Measurements from ENCODE around the gene POLQ. TPM values are rescaled to one million over a fixed set of nuclear protein-coding genes. Genes with fewer than 3 reads are reported as not detected.
A peak's percentile ranks its signal among the peaks of the same experiment; 100 is the strongest.

POLQ gene
- total RNA-seq, 1 experiment from 2014 or later, result 20.3 TPM

DNA sequence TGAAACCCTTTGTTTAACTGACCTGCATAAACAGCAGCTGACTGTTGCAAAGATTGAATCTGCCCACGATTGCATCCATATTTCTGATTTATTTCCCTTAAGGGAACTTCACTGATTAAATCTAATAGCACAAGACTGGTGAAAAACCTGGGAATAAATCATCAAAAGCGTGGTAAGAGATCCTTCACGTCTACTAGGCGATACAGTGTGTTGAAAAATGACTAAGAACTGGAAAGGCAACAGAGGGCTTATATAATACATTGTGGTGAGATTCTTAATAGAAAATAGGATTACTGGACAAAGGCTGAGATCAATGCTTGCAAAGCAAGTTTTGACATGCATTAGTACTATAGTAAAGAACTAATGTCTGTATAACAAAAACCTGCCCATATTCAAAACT lies 49.0 kb downstream of the POLQ start:
- Histone ChIP-seq H3K4me3 (ENCODE audit: low read depth, low read length, poor library complexity, severe bottlenecking) (no peak overlapping the region), H3K4me1 (ENCODE audit: insufficient read depth, low read length, poor library complexity, severe bottlenecking) (no peaks in the 10 kb centered on the region), H3K27me3 (replicated peaks; ENCODE audit: insufficient read depth, low read depth, low read length, poor library complexity) (no peaks in the 10 kb centered on the region), H3K27ac (ENCODE audit: low read depth, low read length, poor library complexity, severe bottlenecking) (no peak overlapping the region), H3K9me3 (ENCODE audit: low read depth, low read length, poor library complexity, severe bottlenecking) (no peaks in the 10 kb centered on the region), H3K36me3 (ENCODE audit: insufficient read depth, low read length, poor library complexity, severe bottlenecking) (peaks cover 8% of the 10 kb centered on the region)
- intact Hi-C loops (cut with micrococcal nuclease; ENCODE audit: unreplicated experiment), result no loop called here
- ChIA-PET POLR2A (ENCODE audit: low non-redundant PET) (no interaction called here), CTCF (no interaction called here)
- no peak for DNase-seq (ENCODE audit: low spot score)
- TF ChIP-seq, protein P1, sequence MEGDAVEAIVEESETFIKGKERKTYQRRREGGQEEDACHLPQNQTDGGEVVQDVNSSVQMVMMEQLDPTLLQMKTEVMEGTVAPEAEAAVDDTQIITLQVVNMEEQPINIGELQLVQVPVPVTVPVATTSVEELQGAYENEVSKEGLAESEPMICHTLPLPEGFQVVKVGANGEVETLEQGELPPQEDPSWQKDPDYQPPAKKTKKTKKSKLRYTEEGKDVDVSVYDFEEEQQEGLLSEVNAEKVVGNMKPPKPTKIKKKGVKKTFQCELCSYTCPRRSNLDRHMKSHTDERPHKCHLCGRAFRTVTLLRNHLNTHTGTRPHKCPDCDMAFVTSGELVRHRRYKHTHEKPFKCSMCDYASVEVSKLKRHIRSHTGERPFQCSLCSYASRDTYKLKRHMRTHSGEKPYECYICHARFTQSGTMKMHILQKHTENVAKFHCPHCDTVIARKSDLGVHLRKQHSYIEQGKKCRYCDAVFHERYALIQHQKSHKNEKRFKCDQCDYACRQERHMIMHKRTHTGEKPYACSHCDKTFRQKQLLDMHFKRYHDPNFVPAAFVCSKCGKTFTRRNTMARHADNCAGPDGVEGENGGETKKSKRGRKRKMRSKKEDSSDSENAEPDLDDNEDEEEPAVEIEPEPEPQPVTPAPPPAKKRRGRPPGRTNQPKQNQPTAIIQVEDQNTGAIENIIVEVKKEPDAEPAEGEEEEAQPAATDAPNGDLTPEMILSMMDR (conservative IDR thresholded peaks at IDR 0.05; ENCODE audit: low read depth, low read length), result no peak
- TF ChIP-seq EZH2 (IDR thresholded peaks at IDR 0.05; ENCODE audit: borderline replicate concordance, low read depth, low read length, poor library complexity, severe bottlenecking), result no peak
- no TSS peak for BruUV-seq (replicated peaks)

DNA sequence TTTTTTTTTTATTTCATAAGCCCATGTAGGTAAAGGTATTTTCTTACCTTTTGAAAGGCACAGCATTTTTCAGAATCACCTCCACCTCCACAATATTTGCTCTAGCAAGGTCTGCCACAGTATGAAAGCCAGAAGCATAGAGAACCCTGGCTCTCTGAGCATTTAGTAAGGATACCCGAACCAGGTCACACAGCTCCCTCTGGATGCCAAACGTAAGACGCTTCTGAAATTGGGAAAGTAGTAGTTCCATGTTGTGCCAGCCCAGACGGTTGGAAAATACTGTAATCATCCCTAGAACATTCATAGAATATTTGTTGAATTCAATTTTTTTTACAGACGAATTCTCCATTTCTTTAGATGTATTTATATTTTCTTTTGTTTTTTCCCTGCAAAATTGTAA lies 52.4 kb downstream of the POLQ start:
- no peaks in the 10 kb centered on the region for H3K4me1 ChIP-seq (ENCODE audit: insufficient read depth, low read length, poor library complexity, severe bottlenecking)
- peaks cover 32% of the 10 kb centered on the region for H3K36me3 ChIP-seq (ENCODE audit: insufficient read depth, low read length, poor library complexity, severe bottlenecking)
- no peaks in the 10 kb centered on the region for H3K9me3 ChIP-seq (ENCODE audit: low read depth, low read length, poor library complexity, severe bottlenecking)
- peak; percentile 10 for DNase-seq (ENCODE audit: low spot score)
- CTCF ChIA-PET, result no interaction called here
- no TSS peak for BruUV-seq (replicated peaks)
- intact Hi-C loops (cut with micrococcal nuclease; ENCODE audit: unreplicated experiment), result no loop called here
- POLR2A ChIA-PET (ENCODE audit: low non-redundant PET), result no interaction called here
- no peaks in the 10 kb centered on the region for H3K27me3 ChIP-seq (replicated peaks; ENCODE audit: insufficient read depth, low read depth, low read length, poor library complexity)
- H3K4me3 ChIP-seq (ENCODE audit: low read depth, low read length, poor library complexity, severe bottlenecking), result no peak overlapping the region
- TF ChIP-seq EZH2 (IDR thresholded peaks at IDR 0.05; ENCODE audit: borderline replicate concordance, low read depth, low read length, poor library complexity, severe bottlenecking), result no peak
- TF ChIP-seq, protein P1 (conservative IDR thresholded peaks at IDR 0.05; ENCODE audit: low read depth, low read length), result no peak
- no peak overlapping the region for H3K27ac ChIP-seq (ENCODE audit: low read depth, low read length, poor library complexity, severe bottlenecking)

DNA sequence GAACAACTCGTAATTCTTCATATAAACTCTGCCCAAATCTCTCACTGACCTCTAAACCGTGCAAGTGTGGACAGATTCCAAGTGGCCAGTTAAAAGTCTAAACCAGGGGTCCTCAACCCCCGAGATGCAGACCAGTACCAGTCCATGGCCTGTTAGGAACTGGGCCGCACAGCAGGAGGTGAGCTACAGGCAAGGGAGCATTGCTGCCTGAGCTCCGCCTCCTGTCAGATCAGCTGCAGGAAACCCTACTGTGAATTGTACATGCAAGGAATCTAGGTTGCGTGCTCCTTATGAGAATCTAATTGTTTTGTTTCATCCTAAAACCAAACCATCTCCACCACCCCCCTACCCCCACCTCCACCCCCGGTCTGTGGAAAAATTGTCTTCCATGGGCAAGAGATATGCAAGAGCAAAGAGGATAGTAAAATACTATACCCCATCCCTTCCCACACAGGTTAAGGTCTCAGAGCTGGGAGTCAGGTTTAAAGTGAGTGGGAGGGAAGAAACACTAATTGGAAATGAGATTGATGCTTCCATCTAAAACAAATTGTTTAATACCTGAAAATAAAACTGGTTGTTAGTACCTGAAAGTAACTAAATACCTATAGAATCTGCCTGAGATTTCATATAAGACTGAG lies 54.0 kb downstream of the POLQ start:
- no peak for DNase-seq (ENCODE audit: low spot score)
- no TSS peak for BruUV-seq (replicated peaks)
- intact Hi-C loops (cut with micrococcal nuclease; ENCODE audit: unreplicated experiment), result no loop called here
- Histone ChIP-seq H3K4me1 (ENCODE audit: insufficient read depth, low read length, poor library complexity, severe bottlenecking) (no peaks in the 10 kb centered on the region), H3K27ac (ENCODE audit: low read depth, low read length, poor library complexity, severe bottlenecking) (no peak overlapping the region), H3K27me3 (replicated peaks; ENCODE audit: insufficient read depth, low read depth, low read length, poor library complexity) (no peaks in the 10 kb centered on the region), H3K36me3 (ENCODE audit: insufficient read depth, low read length, poor library complexity, severe bottlenecking) (peaks cover 29% of the 10 kb centered on the region), H3K4me3 (ENCODE audit: low read depth, low read length, poor library complexity, severe bottlenecking) (no peak overlapping the region), H3K9me3 (ENCODE audit: low read depth, low read length, poor library complexity, severe bottlenecking) (no peaks in the 10 kb centered on the region)
- TF ChIP-seq EZH2 (IDR thresholded peaks at IDR 0.05; ENCODE audit: borderline replicate concordance, low read depth, low read length, poor library complexity, severe bottlenecking), result no peak
- TF ChIP-seq, protein P1 (conservative IDR thresholded peaks at IDR 0.05; ENCODE audit: low read depth, low read length), result no peak
- ChIA-PET CTCF (no interaction called here), POLR2A (ENCODE audit: low non-redundant PET) (no interaction called here)
